Breast epithelium (tissue), 3 donors: ENCODE results near the gene C12orf60.

Experiments
- POLR2A ChIP-seq: fragments of 450-650 bp; IDR thresholded peaks from one replicate; pipeline ENCODE4 v1.6.1; 2016; ENCODE audit warnings: antibody characterized with exemption, mild to moderate bottlenecking, moderate library complexity
- POLR2AphosphoS5 ChIP-seq, 3 donors: sonication (generic); formaldehyde crosslinking; IDR thresholded peaks; one replicate each; pipeline ENCODE4 v1.6.1; 2017; ENCODE audit warnings: antibody characterized with exemption in 3 of 3

GRCh38 chr12:14803830-14804160, 325 bp downstream of the C12orf60 start:
- TF ChIP-seq POLR2A (no peak), POLR2AphosphoS5 (IDR thresholded peaks at IDR 0.05) (no peak)
